HCT116 (cell line): ENCODE measurements around the gene GNPTG. TPM values are rescaled to one million over a fixed set of nuclear protein-coding genes. Genes with fewer than 3 reads are reported as not detected.
"Not testable (repeated sequence)": the region's sequence is repeated elsewhere in the genome, so short reads cannot be mapped to it uniquely, and the experiment has no call there.

ENCODE experiments used
- ATAC-seq: fragments of 200-7000 bp; cut with Tn5 transposase; 2 replicates; pipeline ENCODE4 v1.9.1; 2020; ENCODE audit warnings: mild to moderate bottlenecking, moderate library complexity
- BruUV-seq: library from RNA; stranded (reverse); fragments of 400-500 nt; replicated peaks from 2 replicates; lab custom pipeline; 2021; lab: Mats Ljungman, UMichigan
- CTCF ChIA-PET: fragments of 300-600 bp; sonication (Branson Sonifier 250); formaldehyde crosslinking; loops from one replicate; lab custom pipeline; 2021; ENCODE audit warnings: antibody characterized with exemption; lab: Charles Lee
- POLR2A ChIA-PET: fragments of 300-600, 350-600 bp; sonication (Branson Sonifier 250); formaldehyde crosslinking; loops from one replicate; lab custom pipeline; 2021; ENCODE audit warnings: antibody characterized with exemption; lab: Charles Lee
- RAD21 ChIA-PET, 2 experiments: fragments of 300-600 bp; sonication (Branson Sonifier 250); formaldehyde crosslinking; loops; one replicate each; lab custom pipeline; 2023; ENCODE audit warnings: low total read pairs in 2 of 2; ENCODE audit not compliant: uncharacterized antibody in 2 of 2, unreplicated experiment in 2 of 2, low non-redundant PET in 1 of 2; lab: Charles Lee
- DNase-seq: peaks from one replicate; pipeline ENCODE4 v3.0.0-alpha.2; 2010; ENCODE audit warnings: low read depth, low spot score
- H2AFZ ChIP-seq: fragments of 200-600 bp; shearing (Covaris generic), sonication (generic); 2 replicates; pipeline ENCODE4 v1.6.1; 2017; ENCODE audit warnings: low read depth, mixed run types, mixed read lengths, antibody characterized with exemption, low read length; ENCODE audit not compliant: poor library complexity, severe bottlenecking
- H3K27ac ChIP-seq: 2 replicates; pipeline ENCODE4 v1.5.1; 2012; ENCODE audit warnings: low read depth, low read length
- H3K27me3 ChIP-seq: fragments of 200-600 bp; sonication (generic); 2 replicates; pipeline ENCODE4 v1.6.1; 2016; ENCODE audit warnings: mixed run types, low read length, mixed read lengths; ENCODE audit not compliant: insufficient read depth
- H3K36me3 ChIP-seq, 2 experiments: fragments of 200-500 bp in 1 of 2; fragments of 200-600 bp in 1 of 2; sonication (Bioruptor generic) in 1 of 2; sonication (generic) in 1 of 2; 2 replicates each; pipeline versions ENCODE4 v1.5.1 to v1.6.1; 2014 to 2016; ENCODE audit warnings: low read length in 2 of 2, inconsistent platforms in 1 of 2, mixed read lengths in 1 of 2, mixed run types in 1 of 2; ENCODE audit not compliant: insufficient read depth in 2 of 2, control insufficient read depth in 1 of 2
- H3K4me1 ChIP-seq, 2 experiments: fragments of 200-600 bp in 1 of 2; sonication (generic) in 1 of 2; 2 replicates each; pipeline versions ENCODE4 v1.5.1 to v1.6.1; 2012 to 2017; ENCODE audit warnings: low read length in 2 of 2, inconsistent platforms in 1 of 2, mild to moderate bottlenecking in 1 of 2, mixed read lengths in 1 of 2, mixed run types in 1 of 2, moderate library complexity in 1 of 2; ENCODE audit not compliant: insufficient read depth in 2 of 2, control insufficient read depth in 1 of 2
- H3K4me2 ChIP-seq: fragments of 200-600 bp; sonication (generic); 2 replicates; pipeline ENCODE4 v1.6.1; 2017; ENCODE audit warnings: mixed run types, low read length, mixed read lengths
- H3K4me3 ChIP-seq, 2 experiments: fragments of 200-600 bp in 1 of 2; sonication (generic) in 1 of 2; replicated peaks in 1 of 2; 2 replicates each; pipeline ENCODE4 v1.5.1; 2011 to 2016; ENCODE audit warnings: low read length in 2 of 2, control low read depth in 1 of 2, low read depth in 1 of 2, mild to moderate bottlenecking in 1 of 2, mixed read lengths in 1 of 2, mixed run types in 1 of 2
- H3K79me2 ChIP-seq: fragments of 200-600 bp; sonication (generic); 2 replicates; pipeline ENCODE4 v1.6.1; 2017; ENCODE audit warnings: mild to moderate bottlenecking, mixed run types, low read length, moderate library complexity, mixed read lengths; ENCODE audit not compliant: insufficient read depth
- H3K9ac ChIP-seq: fragments of 200-600 bp; sonication (generic); 2 replicates; pipeline ENCODE4 v1.6.1; 2016; ENCODE audit warnings: low read length, mixed read lengths
- H3K9me2 ChIP-seq: fragments of 200-600 bp; sonication (generic), shearing (Covaris generic); 2 replicates; pipeline ENCODE4 v1.6.1; 2017; ENCODE audit warnings: mixed run types, mild to moderate bottlenecking, moderate library complexity; ENCODE audit not compliant: insufficient read depth
- H3K9me3 ChIP-seq, 2 experiments: fragments of 200-500 bp in 1 of 2; fragments of 200-600 bp in 1 of 2; sonication (Bioruptor generic) in 1 of 2; sonication (generic) in 1 of 2; 2 replicates each; pipeline ENCODE4 v1.6.1; 2014 to 2017; ENCODE audit warnings: low read length in 2 of 2, mixed read lengths in 2 of 2, inconsistent platforms in 1 of 2, low read depth in 1 of 2, mild to moderate bottlenecking in 1 of 2, mixed run types in 1 of 2, moderate library complexity in 1 of 2; ENCODE audit not compliant: control insufficient read depth in 1 of 2, insufficient read depth in 1 of 2
- H4K20me1 ChIP-seq: fragments of 200-600 bp; sonication (generic), shearing (Covaris generic); 2 replicates; pipeline ENCODE4 v1.6.1; 2017; ENCODE audit warnings: mixed run types, mild to moderate bottlenecking, moderate library complexity; ENCODE audit not compliant: insufficient read depth
- SRF ChIP-seq: IDR thresholded peaks from 2 replicates; pipeline ENCODE4 v1.6.1; 2012; ENCODE audit warnings: low read depth
- TCF7L2 ChIP-seq: IDR thresholded peaks from 2 replicates; pipeline ENCODE4 v1.7.0; 2011; ENCODE audit warnings: borderline replicate concordance, inconsistent platforms; ENCODE audit not compliant: insufficient read depth, insufficient read length; ENCODE audit errors: extremely low read depth
- ZBTB33 ChIP-seq: IDR thresholded peaks from 2 replicates; pipeline ENCODE4 v1.6.1; 2011; ENCODE audit warnings: mild to moderate bottlenecking, low read length, moderate library complexity; ENCODE audit not compliant: insufficient replicate concordance; ENCODE audit errors: extremely low read depth
- intact Hi-C: fragments of 100-400 bp; cut with micrococcal nuclease; formaldehyde crosslinking; loops from 2 replicates; pipeline ENCODE4 v1.10.0; 2022
- total RNA-seq: library from RNA; stranded (reverse); gene quantifications from one replicate; pipeline ENCODE4 v1.2.1, GENCODE V29; 2021; ENCODE audit not compliant: unreplicated experiment

The GNPTG gene
- total RNA-seq, 1 experiment from 2014 or later: 35.2 TPM

- no peak for TF ChIP-seq ZBTB33
- TF ChIP-seq TCF7L2: no peak
- no peak for TF ChIP-seq SRF
- TF ChIP-seq, all 23 proteins: peak for 0
Measured at GRCh38 chr16:1327619-1327947, 24.1 kb upstream of the GNPTG start (continued).

GRCh38 chr16:1328136-1328535 is 23.6 kb upstream of the GNPTG start:
- H3K4me1 ChIP-seq: peaks cover 15 to 17% of the 10 kb centered on the region in 2 experiments; a peak in 3 of 4 replicates
- H4K20me1 ChIP-seq, CTCF ChIA-PET, H3K4me2 ChIP-seq, H3K4me3 ChIP-seq, POLR2A ChIA-PET, intact Hi-C loops, ATAC-seq, H3K9ac ChIP-seq, RAD21 ChIA-PET, H3K27ac ChIP-seq, H3K9me3 ChIP-seq, H3K36me3 ChIP-seq, H3K27me3 ChIP-seq, H2AFZ ChIP-seq, H3K9me2 ChIP-seq, BruUV-seq, DNase-seq, H3K79me2 ChIP-seq: not testable (repeated sequence)

GRCh38 chr16:1328961-1329360 is 22.8 kb upstream of the GNPTG start:
- H3K4me1 ChIP-seq: peaks cover 15 to 23% of the 10 kb centered on the region in 2 experiments; a peak in 3 of 4 replicates
- H3K4me3 ChIP-seq, intact Hi-C loops, POLR2A ChIA-PET, H3K36me3 ChIP-seq, H2AFZ ChIP-seq, H3K79me2 ChIP-seq, ATAC-seq, RAD21 ChIA-PET, H3K27ac ChIP-seq, CTCF ChIA-PET, H3K9ac ChIP-seq, H3K9me2 ChIP-seq, H4K20me1 ChIP-seq, H3K4me2 ChIP-seq, H3K27me3 ChIP-seq, DNase-seq, BruUV-seq, H3K9me3 ChIP-seq: not testable (repeated sequence)
